Left kidney (tissue), 2 donors: ENCODE measurements around the gene RHOT2. TPM values are rescaled to one million over a fixed set of nuclear protein-coding genes. Genes with fewer than 3 reads are reported as not detected.

ENCODE experiments used
- DNase-seq: peaks from one replicate; pipeline ENCODE4 v3.0.0-alpha.2; 2013
- polyA plus RNA-seq: library from polyadenylated mRNA; unstranded; fragments of 120-200 nt; gene quantifications from one replicate; pipeline ENCODE4 v1.2.1, GENCODE V29; 2013; ENCODE audit not compliant: insufficient read length

Gene RHOT2
- polyA plus RNA-seq, 1 donor: 70.8 TPM

DNA sequence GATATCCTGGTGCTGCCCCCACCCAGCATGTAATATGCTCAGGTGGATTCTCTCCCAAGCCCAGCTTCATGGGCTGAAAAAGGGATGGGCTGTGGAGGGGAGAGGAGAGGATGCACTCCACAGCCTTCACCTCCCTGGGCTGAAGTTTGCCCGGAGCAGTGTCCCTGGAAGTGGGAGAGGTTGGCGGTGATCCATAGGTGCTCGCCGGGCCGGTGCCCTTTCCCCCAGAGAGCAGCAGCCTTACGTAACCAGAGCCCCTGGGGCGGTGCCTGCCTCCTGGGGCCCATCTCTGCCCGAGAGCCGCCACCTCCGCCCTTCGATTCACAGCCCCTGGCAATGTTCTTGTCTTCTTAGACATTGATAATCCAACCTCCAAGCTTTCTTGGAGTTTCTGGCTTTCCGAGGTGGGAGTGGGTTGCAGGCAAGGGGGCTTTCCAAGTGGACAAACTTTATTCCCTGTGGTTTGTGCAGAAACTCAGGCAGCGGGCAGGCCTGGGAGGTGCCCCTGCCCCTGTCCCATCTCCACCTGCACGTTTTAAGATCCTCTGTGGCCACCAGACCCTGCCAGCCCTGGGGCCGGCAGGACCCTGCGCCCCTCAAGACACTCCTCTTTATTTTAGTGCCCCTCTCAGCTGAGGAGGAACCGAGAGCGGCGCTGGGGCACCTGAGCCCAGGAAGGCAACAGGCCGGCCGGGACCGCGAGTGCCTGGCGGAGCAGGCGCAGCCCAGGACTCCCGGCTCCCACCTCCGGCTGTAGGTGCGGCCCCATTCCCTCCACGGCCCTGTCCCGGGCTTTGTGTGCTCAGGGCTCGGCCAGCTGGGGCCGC, 21.9 kb upstream of the RHOT2 start:
- DNase-seq: no peak

DNA sequence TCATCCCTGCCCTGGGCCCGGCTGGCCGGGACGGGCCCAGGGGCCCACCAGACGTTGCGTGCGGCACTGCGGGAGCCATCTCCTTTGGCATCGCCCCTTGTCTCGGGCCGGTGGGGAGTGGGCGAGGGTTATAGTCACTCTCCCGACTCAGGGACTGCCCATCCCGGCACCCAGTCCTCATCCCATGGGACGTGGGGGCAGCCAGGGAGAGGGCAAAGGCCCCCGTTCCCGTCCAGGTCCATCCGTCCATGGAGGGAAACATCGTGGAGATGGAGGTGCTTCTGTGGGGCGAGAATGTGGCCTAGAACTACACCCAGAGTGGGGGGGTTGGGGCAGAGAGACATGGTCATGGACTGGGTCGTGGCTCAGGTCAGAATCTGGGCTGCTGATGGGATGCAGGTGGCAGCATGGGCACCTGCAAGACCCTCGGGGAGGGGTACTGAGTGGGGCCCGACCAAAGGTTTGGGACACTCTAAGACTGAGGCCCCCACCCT, 21.2 kb upstream of the RHOT2 start:
- DNase-seq: no peak

GRCh38 chr16:647173-647902, 20.6 kb upstream of the RHOT2 start:
- no peak for DNase-seq

GRCh38 chr16:648071-648780, 19.7 kb upstream of the RHOT2 start:
- DNase-seq: no peak

- peak; percentile 89 for DNase-seq
Measured at GRCh38 chr16:648781-649589, 18.9 kb upstream of the RHOT2 start, which contains the start of gene WDR90. Gene WDR90 (plus strand): TSS chr16:649365. CDS start chr16:649417, 52 bp downstream.

GRCh38 chr16:649631-650030, 18.3 kb upstream of the RHOT2 start:
- DNase-seq: no peak

GRCh38 chr16:651844-652243, 16.1 kb upstream of the RHOT2 start:
- DNase-seq: no peak

- no peak for DNase-seq
Measured at GRCh38 chr16:652454-653305, 15.3 kb upstream of the RHOT2 start.

- DNase-seq: no peak
Measured at GRCh38 chr16:654034-654433, 13.9 kb upstream of the RHOT2 start.

DNA sequence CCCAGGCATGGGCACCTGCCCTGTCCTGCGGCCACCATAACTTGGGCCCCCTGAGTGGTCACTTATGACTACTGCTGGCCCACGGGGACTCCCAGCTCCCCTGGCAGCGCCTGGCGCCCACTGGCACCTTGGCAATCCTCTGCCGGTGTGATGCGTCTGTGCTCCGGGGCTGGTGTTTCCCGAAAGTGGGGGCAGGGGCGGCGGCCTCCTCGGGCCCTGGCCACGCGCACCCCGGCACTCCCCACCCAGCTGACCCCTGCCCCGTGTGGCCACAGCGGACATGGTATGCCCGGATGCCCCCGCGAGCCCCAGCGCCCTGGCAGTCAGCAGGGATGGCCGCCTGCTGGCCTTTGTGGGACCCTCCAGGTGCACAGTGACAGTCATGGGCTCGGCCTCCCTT, 10.4 kb upstream of the RHOT2 start:
- DNase-seq: no peak

- DNase-seq: no peak
Measured at GRCh38 chr16:658679-659571, 9.0 kb upstream of the RHOT2 start.

DNA sequence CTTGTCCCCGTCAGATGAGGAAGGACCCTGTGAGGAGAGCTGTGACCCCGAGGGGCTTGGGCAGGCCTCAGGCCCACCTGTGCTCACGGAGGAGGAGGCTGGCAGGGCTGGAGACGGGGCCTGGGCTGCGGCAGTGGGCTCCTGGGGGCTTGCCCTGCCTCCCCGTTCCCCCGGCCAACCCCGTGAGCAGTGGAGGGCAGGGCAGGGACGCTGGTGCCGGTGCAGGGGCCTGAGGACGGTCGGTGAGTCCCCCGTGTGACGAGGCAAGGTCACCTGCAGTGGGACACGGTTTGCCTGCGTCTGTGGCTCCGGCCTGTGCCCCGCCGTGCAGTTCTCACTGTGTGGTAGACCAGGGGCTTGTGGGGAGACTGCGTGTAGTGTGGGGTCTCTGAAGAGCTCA, 8.3 kb upstream of the RHOT2 start:
- DNase-seq: no peak

DNA sequence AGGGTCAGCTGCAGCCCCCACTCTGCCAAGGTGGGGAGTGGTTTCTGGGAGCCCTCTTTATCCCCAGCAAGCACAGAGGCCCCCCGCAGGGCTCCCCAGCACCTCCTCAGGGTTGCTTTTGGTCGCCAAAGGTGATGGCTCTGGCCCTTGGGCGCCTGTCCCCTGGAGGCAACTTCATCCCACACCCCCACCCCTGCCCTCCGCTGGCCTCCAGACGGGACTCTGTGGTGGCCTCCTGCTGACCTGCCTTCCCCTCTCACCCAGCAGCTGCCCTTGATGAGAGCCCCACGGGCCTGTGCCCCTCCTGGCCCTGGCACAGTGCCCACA, 7.8 kb upstream of the RHOT2 start:
- DNase-seq: no peak

GRCh38 chr16:660459-661183, 7.3 kb upstream of the RHOT2 start:
- DNase-seq: peak; percentile 78

DNA sequence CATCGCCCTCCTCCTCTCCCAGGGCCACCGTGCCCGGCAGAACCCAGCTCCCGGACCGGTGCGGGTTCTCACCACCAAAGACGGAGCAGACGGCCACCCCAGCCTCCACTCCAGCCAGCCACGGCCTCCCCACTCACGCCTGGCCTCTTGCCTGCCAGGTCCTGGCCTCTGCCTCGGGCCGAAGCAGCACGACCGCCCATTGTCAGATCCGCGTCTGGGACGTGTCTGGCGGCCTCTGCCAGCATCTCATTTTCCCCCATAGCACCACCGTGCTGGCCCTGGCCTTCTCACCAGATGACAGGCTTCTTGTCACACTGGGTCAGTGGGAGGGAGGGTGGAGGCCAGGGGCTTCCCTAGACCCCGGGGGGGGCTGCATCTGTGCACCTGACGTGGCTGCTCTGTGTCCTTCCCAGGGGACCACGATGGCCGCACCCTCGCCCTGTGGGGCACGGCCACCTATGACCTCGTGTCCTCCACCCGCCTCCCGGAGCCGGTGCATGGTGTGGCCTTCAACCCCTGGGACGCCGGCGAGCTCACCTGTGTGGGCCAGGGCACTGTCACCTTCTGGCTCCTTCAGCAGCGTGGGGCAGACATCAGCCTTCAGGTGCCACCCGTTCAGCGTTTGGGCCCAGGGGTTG, 6.6 kb upstream of the RHOT2 start:
- no peak for DNase-seq

DNA sequence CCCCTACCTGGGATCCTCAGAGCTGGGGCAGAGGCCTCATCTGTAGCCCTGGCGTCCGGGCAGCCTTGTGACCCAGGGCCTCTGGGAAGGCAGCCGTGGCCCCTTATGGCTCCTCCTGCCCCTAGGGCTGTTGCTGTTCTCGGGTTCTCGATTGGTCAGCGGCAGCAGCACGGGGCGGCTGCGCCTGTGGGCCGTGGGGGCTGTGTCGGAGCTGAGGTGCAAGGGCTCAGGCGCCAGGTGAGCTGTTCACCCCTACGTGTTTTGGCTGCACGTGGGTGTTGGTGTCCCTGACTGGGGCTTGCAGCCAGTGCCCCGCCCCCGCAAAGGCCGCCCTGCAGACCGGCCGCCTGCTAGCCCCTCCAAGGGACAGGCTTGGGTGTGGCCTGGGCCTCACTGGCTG, 5.8 kb upstream of the RHOT2 start:
- DNase-seq: no peak

DNA sequence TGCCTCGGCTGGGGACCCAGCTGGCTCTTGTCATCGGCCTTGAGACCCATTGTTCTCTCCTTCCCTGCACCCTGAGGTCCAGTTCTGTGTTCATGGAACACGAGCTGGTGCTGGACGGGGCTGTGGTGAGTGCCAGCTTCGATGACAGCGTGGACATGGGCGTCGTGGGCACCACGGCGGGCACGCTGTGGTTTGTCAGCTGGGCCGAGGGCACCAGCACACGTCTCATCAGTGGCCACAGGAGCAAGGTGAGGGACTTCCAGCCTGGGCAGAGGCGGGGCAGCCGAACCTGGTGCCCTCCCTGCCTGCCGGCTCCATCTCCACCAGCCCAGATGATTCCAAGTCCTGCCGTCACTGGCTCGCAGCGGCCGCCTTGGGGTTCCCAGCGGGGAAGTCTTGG, 5.3 kb upstream of the RHOT2 start:
- no peak for DNase-seq

- no peak for DNase-seq
Measured at GRCh38 chr16:666572-666971, 1.4 kb upstream of the RHOT2 start.
